ENCODE results near the gene C1orf232. TPM values are rescaled to one million over a fixed set of nuclear protein-coding genes. Genes with fewer than 3 reads are reported as not detected.

C1orf232 gene
- total and polyA plus RNA-seq, 5 donors from 2014 or later = not detected

GRCh38 chr1:26188477-26188876, 19.7 kb upstream of the C1orf232 start:
- DNase-seq (no peak), ATAC-seq (ENCODE audit: low read depth in 2 of 2) (no peak)
- Mint-ChIP-seq H3K4me1 (peaks cover 0 to 12% (median 7%) of the 10 kb centered on the region in 4 donors), H3K27me3 (peaks cover 1% of the 10 kb centered on the region), H3K4me3 (no peak overlapping the region), H3K9me3 (peaks cover 0 to 4% (median 0%) of the 10 kb centered on the region in 7 donors), H3K36me3 (peaks cover 7% of the 10 kb centered on the region), H3K27ac (no peak overlapping the region)
- Histone ChIP-seq H3K27me3 (ENCODE audit: control insufficient read depth, insufficient read depth, low read length) (no peaks in the 10 kb centered on the region), H3K27ac (ENCODE audit: insufficient read depth, low read length, poor library complexity, severe bottlenecking) (no peak overlapping the region), H3K4me1 (ENCODE audit: control insufficient read depth, insufficient read depth, low read length, poor library complexity, severe bottlenecking) (peaks cover 4% of the 10 kb centered on the region), H3K4me3 (ENCODE audit: low read depth, low read length) (no peak overlapping the region), H3K36me3 (ENCODE audit: control insufficient read depth, insufficient read depth, low read length) (no peaks in the 10 kb centered on the region), H3K9me3 (ENCODE audit: control insufficient read depth in 2 of 2, low read length in 2 of 2) (no peaks in the 10 kb centered on the region)

- Mint-ChIP-seq H3K27ac (peak overlapping the region in 1 of 3 donors; percentile 25), H3K27me3 (no peaks in the 10 kb centered on the region), H3K9me3 (peaks cover 0 to 2% (median 0%) of the 10 kb centered on the region in 7 donors), H3K4me3 (no peak overlapping the region), H3K36me3 (peaks cover 7% of the 10 kb centered on the region), H3K4me1 (peaks cover 0 to 12% (median 7%) of the 10 kb centered on the region in 4 donors)
- Histone ChIP-seq H3K4me1 (ENCODE audit: control insufficient read depth, insufficient read depth, low read length, poor library complexity, severe bottlenecking) (peaks cover 4% of the 10 kb centered on the region), H3K36me3 (ENCODE audit: control insufficient read depth, insufficient read depth, low read length) (no peaks in the 10 kb centered on the region), H3K9me3 (ENCODE audit: control insufficient read depth in 2 of 2, low read length in 2 of 2) (no peaks in the 10 kb centered on the region), H3K27ac (ENCODE audit: insufficient read depth, low read length, poor library complexity, severe bottlenecking) (no peak overlapping the region), H3K27me3 (ENCODE audit: control insufficient read depth, insufficient read depth, low read length) (no peaks in the 10 kb centered on the region), H3K4me3 (ENCODE audit: low read depth, low read length) (no peak overlapping the region)
- DNase-seq = no peak
- no peak for ATAC-seq (ENCODE audit: low read depth in 2 of 2)
Measured at GRCh38 chr1:26187882-26188281, 19.1 kb upstream of the C1orf232 start.

DNA sequence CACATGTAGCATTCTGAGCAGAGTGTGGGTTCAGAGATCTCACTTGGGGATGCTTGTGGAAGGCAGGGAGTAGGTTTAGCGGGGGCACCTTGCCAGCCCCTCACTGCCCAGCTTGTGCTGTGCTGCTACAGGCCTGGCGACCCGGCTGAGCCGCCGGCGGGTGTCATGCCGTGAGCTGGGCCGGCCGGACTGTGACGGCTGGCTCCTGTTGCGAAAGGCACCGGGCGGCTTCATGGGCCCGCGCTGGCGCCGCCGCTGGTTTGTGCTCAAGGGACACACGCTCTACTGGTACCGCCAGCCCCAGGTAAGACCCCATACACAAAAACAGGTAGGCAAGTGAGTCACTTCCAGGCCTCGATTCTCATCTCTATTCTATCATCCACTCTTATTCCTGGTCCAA, 16.1 kb upstream of the C1orf232 start:
- Mint-ChIP-seq H3K27me3 (no peaks in the 10 kb centered on the region), H3K4me3 (no peak overlapping the region), H3K4me1 (no peaks in the 10 kb centered on the region), H3K9me3 (no peaks in the 10 kb centered on the region), H3K27ac (no peak overlapping the region), H3K36me3 (peaks cover 7% of the 10 kb centered on the region)
- no peak for DNase-seq
- Histone ChIP-seq H3K27me3 (ENCODE audit: control insufficient read depth, insufficient read depth, low read length) (no peaks in the 10 kb centered on the region), H3K27ac (ENCODE audit: insufficient read depth, low read length, poor library complexity, severe bottlenecking) (no peak overlapping the region), H3K4me3 (ENCODE audit: low read depth, low read length) (no peak overlapping the region), H3K4me1 (ENCODE audit: control insufficient read depth, insufficient read depth, low read length, poor library complexity, severe bottlenecking) (no peaks in the 10 kb centered on the region), H3K36me3 (ENCODE audit: control insufficient read depth, insufficient read depth, low read length) (no peaks in the 10 kb centered on the region), H3K9me3 (ENCODE audit: control insufficient read depth in 2 of 2, low read length in 2 of 2) (no peaks in the 10 kb centered on the region)
- ATAC-seq (ENCODE audit: low read depth in 2 of 2) = no peak

DNA sequence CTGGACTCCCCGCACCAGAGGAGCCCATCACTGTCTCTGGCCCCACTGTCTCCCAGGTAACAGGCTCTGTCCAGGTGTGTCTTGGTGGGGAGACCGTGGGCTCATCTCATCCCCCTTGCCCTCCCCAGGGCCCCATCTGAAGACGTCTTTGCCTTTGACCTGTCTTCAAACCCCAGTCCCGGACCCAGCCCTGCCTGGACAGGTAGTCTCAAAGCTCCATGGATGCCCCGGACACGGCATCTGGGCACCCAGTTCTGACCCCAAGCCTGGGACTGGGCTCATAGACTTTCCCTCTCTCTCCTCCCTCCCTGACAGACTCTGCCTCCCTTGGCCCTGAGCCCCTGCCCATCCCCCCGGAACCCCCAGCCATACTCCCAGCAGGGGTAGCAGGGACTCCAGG, 15.3 kb upstream of the C1orf232 start:
- no peaks in the 10 kb centered on the region for H3K27me3 Mint-ChIP-seq
- H3K36me3 ChIP-seq (ENCODE audit: control insufficient read depth, insufficient read depth, low read length) = no peaks in the 10 kb centered on the region
- H3K4me1 ChIP-seq (ENCODE audit: control insufficient read depth, insufficient read depth, low read length, poor library complexity, severe bottlenecking) = no peaks in the 10 kb centered on the region
- no peaks in the 10 kb centered on the region for H3K4me1 Mint-ChIP-seq
- no peaks in the 10 kb centered on the region for H3K27me3 ChIP-seq (ENCODE audit: control insufficient read depth, insufficient read depth, low read length)
- no peak overlapping the region for H3K4me3 Mint-ChIP-seq
- H3K9me3 ChIP-seq (ENCODE audit: control insufficient read depth in 2 of 2, low read length in 2 of 2) = no peaks in the 10 kb centered on the region
- no peaks in the 10 kb centered on the region for H3K9me3 Mint-ChIP-seq
- no peak overlapping the region for H3K4me3 ChIP-seq (ENCODE audit: low read depth, low read length)
- DNase-seq (no peak), ATAC-seq (ENCODE audit: low read depth in 2 of 2) (no peak)
- H3K36me3 Mint-ChIP-seq = peaks cover 3% of the 10 kb centered on the region
- no peak overlapping the region for H3K27ac Mint-ChIP-seq
- no peak overlapping the region for H3K27ac ChIP-seq (ENCODE audit: insufficient read depth, low read length, poor library complexity, severe bottlenecking)

GRCh38 chr1:26182383-26182696, 13.6 kb upstream of the C1orf232 start:
- H3K4me1 ChIP-seq (ENCODE audit: control insufficient read depth, insufficient read depth, low read length, poor library complexity, severe bottlenecking) = no peaks in the 10 kb centered on the region
- no peak overlapping the region for H3K27ac ChIP-seq (ENCODE audit: insufficient read depth, low read length, poor library complexity, severe bottlenecking)
- Mint-ChIP-seq H3K9me3 (no peaks in the 10 kb centered on the region), H3K4me1 (no peaks in the 10 kb centered on the region), H3K27ac (no peak overlapping the region), H3K27me3 (no peaks in the 10 kb centered on the region), H3K4me3 (no peak overlapping the region), H3K36me3 (peaks cover 3% of the 10 kb centered on the region)
- H3K9me3 ChIP-seq (ENCODE audit: control insufficient read depth in 2 of 2, low read length in 2 of 2) = no peaks in the 10 kb centered on the region
- no peaks in the 10 kb centered on the region for H3K27me3 ChIP-seq (ENCODE audit: control insufficient read depth, insufficient read depth, low read length)
- no peaks in the 10 kb centered on the region for H3K36me3 ChIP-seq (ENCODE audit: control insufficient read depth, insufficient read depth, low read length)
- no peak overlapping the region for H3K4me3 ChIP-seq (ENCODE audit: low read depth, low read length)
- DNase-seq (no peak), ATAC-seq (ENCODE audit: low read depth in 2 of 2) (no peak)

- Histone ChIP-seq H3K4me1 (ENCODE audit: control insufficient read depth, insufficient read depth, low read length, poor library complexity, severe bottlenecking) (no peaks in the 10 kb centered on the region), H3K4me3 (ENCODE audit: low read depth, low read length) (no peak overlapping the region), H3K27ac (ENCODE audit: insufficient read depth, low read length, poor library complexity, severe bottlenecking) (no peak overlapping the region), H3K27me3 (ENCODE audit: control insufficient read depth, insufficient read depth, low read length) (no peaks in the 10 kb centered on the region), H3K9me3 (ENCODE audit: control insufficient read depth in 2 of 2, low read length in 2 of 2) (no peaks in the 10 kb centered on the region), H3K36me3 (ENCODE audit: control insufficient read depth, insufficient read depth, low read length) (no peaks in the 10 kb centered on the region)
- no peak overlapping the region for H3K4me3 Mint-ChIP-seq
- ATAC-seq (ENCODE audit: low read depth in 2 of 2) (no peak), DNase-seq (no peak)
- H3K27ac Mint-ChIP-seq = no peak overlapping the region
- H3K27me3 Mint-ChIP-seq = no peaks in the 10 kb centered on the region
- no peaks in the 10 kb centered on the region for H3K9me3 Mint-ChIP-seq
- peaks cover 3% of the 10 kb centered on the region for H3K36me3 Mint-ChIP-seq
- no peaks in the 10 kb centered on the region for H3K4me1 Mint-ChIP-seq
Measured at GRCh38 chr1:26181586-26182382, 13.0 kb upstream of the C1orf232 start.

GRCh38 chr1:26180010-26180506, 11.3 kb upstream of the C1orf232 start:
- no peaks in the 10 kb centered on the region for H3K36me3 ChIP-seq (ENCODE audit: control insufficient read depth, insufficient read depth, low read length)
- Mint-ChIP-seq H3K9me3 (no peaks in the 10 kb centered on the region), H3K27ac (no peak overlapping the region), H3K4me3 (no peak overlapping the region), H3K27me3 (no peaks in the 10 kb centered on the region), H3K36me3 (no peaks in the 10 kb centered on the region), H3K4me1 (no peaks in the 10 kb centered on the region)
- no peaks in the 10 kb centered on the region for H3K27me3 ChIP-seq (ENCODE audit: control insufficient read depth, insufficient read depth, low read length)
- no peak overlapping the region for H3K4me3 ChIP-seq (ENCODE audit: low read depth, low read length)
- DNase-seq = no peak
- H3K27ac ChIP-seq (ENCODE audit: insufficient read depth, low read length, poor library complexity, severe bottlenecking) = no peak overlapping the region
- H3K9me3 ChIP-seq (ENCODE audit: control insufficient read depth in 2 of 2, low read length in 2 of 2) = no peaks in the 10 kb centered on the region
- H3K4me1 ChIP-seq (ENCODE audit: control insufficient read depth, insufficient read depth, low read length, poor library complexity, severe bottlenecking) = no peaks in the 10 kb centered on the region
- ATAC-seq (ENCODE audit: low read depth in 2 of 2) = no peak

DNA sequence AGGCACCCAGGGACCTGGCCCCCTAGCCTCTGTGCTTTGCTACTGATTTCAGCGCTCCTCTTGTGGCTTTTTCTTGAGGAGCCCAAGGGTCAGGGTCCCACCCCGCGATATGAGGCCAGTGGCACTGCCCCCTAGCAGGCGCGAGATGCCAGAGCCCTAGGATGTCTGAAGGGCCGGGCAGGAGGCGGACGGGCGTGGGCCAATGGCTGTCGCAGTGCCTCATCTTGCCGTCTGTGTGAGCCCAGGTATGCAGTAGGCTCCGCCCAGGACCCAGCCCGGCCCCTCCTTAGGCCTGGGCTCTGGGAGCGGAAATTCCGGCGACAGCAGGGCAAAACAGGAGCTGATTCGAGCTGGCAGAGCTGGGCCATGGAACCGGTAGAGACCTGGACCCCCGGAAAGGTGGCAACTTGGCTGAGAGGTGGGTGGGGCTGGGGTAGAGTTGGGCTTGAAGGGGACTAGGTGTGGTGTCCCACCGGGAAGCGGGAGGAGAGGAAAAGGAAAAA, 8.5 kb upstream of the C1orf232 start, which contains the start of gene CNKSR1:
TSS of gene CNKSR1 (plus strand) at position 310 of the 503 bp plus-strand sequence. CDS start at position 367, 57 bp downstream.
- Mint-ChIP-seq H3K27ac (peak within 1 kb of the TSS in 1 of 3 donors; percentile 63), H3K36me3 (no peaks in the 10 kb centered on the region), H3K27me3 (no peaks in the 10 kb centered on the region), H3K4me3 (peak within 1 kb of the TSS in 3 of 4 donors; percentile 60 to 83 (median 83)), H3K9me3 (no peaks in the 10 kb centered on the region), H3K4me1 (peaks cover 0 to 4% (median 2%) of the 10 kb centered on the region in 4 donors)
- Histone ChIP-seq H3K36me3 (ENCODE audit: control insufficient read depth, insufficient read depth, low read length) (no peaks in the 10 kb centered on the region), H3K4me3 (ENCODE audit: low read depth, low read length) (no peak within 1 kb of the TSS), H3K4me1 (ENCODE audit: control insufficient read depth, insufficient read depth, low read length, poor library complexity, severe bottlenecking) (no peaks in the 10 kb centered on the region), H3K27me3 (ENCODE audit: control insufficient read depth, insufficient read depth, low read length) (no peaks in the 10 kb centered on the region), H3K27ac (ENCODE audit: insufficient read depth, low read length, poor library complexity, severe bottlenecking) (no peak within 1 kb of the TSS), H3K9me3 (ENCODE audit: control insufficient read depth in 2 of 2, low read length in 2 of 2) (no peaks in the 10 kb centered on the region)
- ATAC-seq (ENCODE audit: low read depth in 2 of 2) = peak in 1 of 2 donors; percentile 44
- DNase-seq = peak in 1 of 3 donors; percentile 26
